Measurements from ENCODE around the gene MPI. TPM values are rescaled to one million over a fixed set of nuclear protein-coding genes. Genes with fewer than 3 reads are reported as not detected.

Gene MPI
- total and polyA plus RNA-seq, 10 of the 15 experiments (the other 5 are each of a cell fraction or from before 2014, with no cell fraction given) = 35.6 to 93.9 (median 44.1) TPM

GRCh38 chr15:74904190-74904805 is 14.5 kb downstream of the MPI start:
- POLR2A ChIA-PET = interaction anchor here (0.6 to 1.8 kb wide), 7 partner anchors 10 to 135 kb away, joined by 3 to 8 read pairs (median 4); no protein-coding TSS in a partner anchor
- SMC1A ChIA-PET (ENCODE audit: uncharacterized antibody, unreplicated experiment) = interaction anchor here (1.0 to 4.3 kb wide), 7 partner anchors 16 to 136 kb away, joined by 3 to 52 read pairs (median 4); no protein-coding TSS in a partner anchor
- Histone ChIP-seq H3K9ac (ENCODE audit: control insufficient read depth, insufficient read depth, low read length) (no peak overlapping the region), H2AFZ (ENCODE audit: control insufficient read depth, low read depth, low read length) (no peak overlapping the region), H3K27ac (ENCODE audit: control insufficient read depth, insufficient read depth) (no peak overlapping the region), H3K4me2 (ENCODE audit: control insufficient read depth, insufficient read depth) (no peak overlapping the region), H3K4me3 (no peak overlapping the region; the same call in 1 of the 2 replicates), H3K9me3 (replicated peaks; ENCODE audit: control insufficient read depth, insufficient read depth, low read length) (no peaks in the 10 kb centered on the region), H3K79me2 (ENCODE audit: control insufficient read depth, insufficient read depth, low read length) (peaks cover 15% of the 10 kb centered on the region), H3K27me3 (replicated peaks in 1 of 2; ENCODE audit: control insufficient read depth in 2 of 2, insufficient read depth in 2 of 2, low read length in 1 of 2) (no peaks in the 10 kb centered on the region), H3K36me3 (ENCODE audit: control insufficient read depth in 2 of 2, insufficient read depth in 2 of 2, low read length in 1 of 2) (peaks cover 12 to 20% of the 10 kb centered on the region in 2 experiments; a peak in 3 of 4 replicates), H3K4me1 (ENCODE audit: control insufficient read depth, insufficient read depth, low read length) (peaks cover 6% of the 10 kb centered on the region), H4K20me1 (ENCODE audit: control insufficient read depth, insufficient read depth) (no peaks in the 10 kb centered on the region)
- DNase-seq (ENCODE audit: low read depth, low spot score) (no peak), ATAC-seq (no peak), FAIRE-seq (no peak)
- RAD21 ChIA-PET (ENCODE audit: unreplicated experiment) = interaction anchor here (0.6 to 1.8 kb wide), 5 partner anchors 55 to 802 kb away, joined by 3 to 8 read pairs (median 4); partner anchors contain the start of gene ULK3
- CTCF ChIA-PET = interaction anchor here (0.5 to 8.9 kb wide), 14 partner anchors 10 to 269 kb away, joined by 3 to 129 read pairs (median 9); partner anchors contain the start of genes MPI and SCAMP2
- 98% methylated on average over 7 of the region's 7 CpGs for WGBS (ENCODE audit: insufficient coverage, insufficient replicate concordance, low lambda C conversion rate, missing lambda C conversion rate)
- in situ Hi-C loops (cut with MboI) (no loop called here), intact Hi-C loops (cut with micrococcal nuclease; ENCODE audit: unreplicated experiment) (loop anchor here (5.0 kb wide), 3 partner anchors 47 to 132 kb away; partner anchors contain the start of gene ULK3)
- BruUV-seq (replicated peaks) = no TSS peak
- TF ChIP-seq JUNB (IDR thresholded peaks at IDR 0.05) (no peak), ESRRA (IDR thresholded peaks at IDR 0.05; ENCODE audit: low read length) (no peak), SUZ12 (IDR thresholded peaks at IDR 0.05; ENCODE audit: unreplicated experiment) (no peak), MXI1 (IDR thresholded peaks at IDR 0.05; ENCODE audit: low read depth, low read length) (no peak), MAX (IDR thresholded peaks at IDR 0.05; ENCODE audit: low read depth, low read length) (no peak), NR2F1 (conservative IDR thresholded peaks at IDR 0.05) (no peak), ZZZ3 (IDR thresholded peaks at IDR 0.05; ENCODE audit: control insufficient read depth, insufficient read length, low read depth) (no peak), HCFC1 (IDR thresholded peaks at IDR 0.05; ENCODE audit: low read length) (no peak), SREBF2 (IDR thresholded peaks at IDR 0.05; ENCODE audit: low read length) (no peak)
- TF ChIP-seq, protein P1, sequence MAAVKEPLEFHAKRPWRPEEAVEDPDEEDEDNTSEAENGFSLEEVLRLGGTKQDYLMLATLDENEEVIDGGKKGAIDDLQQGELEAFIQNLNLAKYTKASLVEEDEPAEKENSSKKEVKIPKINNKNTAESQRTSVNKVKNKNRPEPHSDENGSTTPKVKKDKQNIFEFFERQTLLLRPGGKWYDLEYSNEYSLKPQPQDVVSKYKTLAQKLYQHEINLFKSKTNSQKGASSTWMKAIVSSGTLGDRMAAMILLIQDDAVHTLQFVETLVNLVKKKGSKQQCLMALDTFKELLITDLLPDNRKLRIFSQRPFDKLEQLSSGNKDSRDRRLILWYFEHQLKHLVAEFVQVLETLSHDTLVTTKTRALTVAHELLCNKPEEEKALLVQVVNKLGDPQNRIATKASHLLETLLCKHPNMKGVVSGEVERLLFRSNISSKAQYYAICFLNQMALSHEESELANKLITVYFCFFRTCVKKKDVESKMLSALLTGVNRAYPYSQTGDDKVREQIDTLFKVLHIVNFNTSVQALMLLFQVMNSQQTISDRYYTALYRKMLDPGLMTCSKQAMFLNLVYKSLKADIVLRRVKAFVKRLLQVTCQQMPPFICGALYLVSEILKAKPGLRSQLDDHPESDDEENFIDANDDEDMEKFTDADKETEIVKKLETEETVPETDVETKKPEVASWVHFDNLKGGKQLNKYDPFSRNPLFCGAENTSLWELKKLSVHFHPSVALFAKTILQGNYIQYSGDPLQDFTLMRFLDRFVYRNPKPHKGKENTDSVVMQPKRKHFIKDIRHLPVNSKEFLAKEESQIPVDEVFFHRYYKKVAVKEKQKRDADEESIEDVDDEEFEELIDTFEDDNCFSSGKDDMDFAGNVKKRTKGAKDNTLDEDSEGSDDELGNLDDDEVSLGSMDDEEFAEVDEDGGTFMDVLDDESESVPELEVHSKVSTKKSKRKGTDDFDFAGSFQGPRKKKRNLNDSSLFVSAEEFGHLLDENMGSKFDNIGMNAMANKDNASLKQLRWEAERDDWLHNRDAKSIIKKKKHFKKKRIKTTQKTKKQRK (IDR thresholded peaks at IDR 0.05; ENCODE audit: low read depth, low read length) = no peak
- TF ChIP-seq, protein P2, sequence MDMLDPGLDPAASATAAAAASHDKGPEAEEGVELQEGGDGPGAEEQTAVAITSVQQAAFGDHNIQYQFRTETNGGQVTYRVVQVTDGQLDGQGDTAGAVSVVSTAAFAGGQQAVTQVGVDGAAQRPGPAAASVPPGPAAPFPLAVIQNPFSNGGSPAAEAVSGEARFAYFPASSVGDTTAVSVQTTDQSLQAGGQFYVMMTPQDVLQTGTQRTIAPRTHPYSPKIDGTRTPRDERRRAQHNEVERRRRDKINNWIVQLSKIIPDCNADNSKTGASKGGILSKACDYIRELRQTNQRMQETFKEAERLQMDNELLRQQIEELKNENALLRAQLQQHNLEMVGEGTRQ (IDR thresholded peaks at IDR 0.05; ENCODE audit: borderline replicate concordance, low read depth, low read length) = no peak
- TF ChIP-seq, protein P3, sequence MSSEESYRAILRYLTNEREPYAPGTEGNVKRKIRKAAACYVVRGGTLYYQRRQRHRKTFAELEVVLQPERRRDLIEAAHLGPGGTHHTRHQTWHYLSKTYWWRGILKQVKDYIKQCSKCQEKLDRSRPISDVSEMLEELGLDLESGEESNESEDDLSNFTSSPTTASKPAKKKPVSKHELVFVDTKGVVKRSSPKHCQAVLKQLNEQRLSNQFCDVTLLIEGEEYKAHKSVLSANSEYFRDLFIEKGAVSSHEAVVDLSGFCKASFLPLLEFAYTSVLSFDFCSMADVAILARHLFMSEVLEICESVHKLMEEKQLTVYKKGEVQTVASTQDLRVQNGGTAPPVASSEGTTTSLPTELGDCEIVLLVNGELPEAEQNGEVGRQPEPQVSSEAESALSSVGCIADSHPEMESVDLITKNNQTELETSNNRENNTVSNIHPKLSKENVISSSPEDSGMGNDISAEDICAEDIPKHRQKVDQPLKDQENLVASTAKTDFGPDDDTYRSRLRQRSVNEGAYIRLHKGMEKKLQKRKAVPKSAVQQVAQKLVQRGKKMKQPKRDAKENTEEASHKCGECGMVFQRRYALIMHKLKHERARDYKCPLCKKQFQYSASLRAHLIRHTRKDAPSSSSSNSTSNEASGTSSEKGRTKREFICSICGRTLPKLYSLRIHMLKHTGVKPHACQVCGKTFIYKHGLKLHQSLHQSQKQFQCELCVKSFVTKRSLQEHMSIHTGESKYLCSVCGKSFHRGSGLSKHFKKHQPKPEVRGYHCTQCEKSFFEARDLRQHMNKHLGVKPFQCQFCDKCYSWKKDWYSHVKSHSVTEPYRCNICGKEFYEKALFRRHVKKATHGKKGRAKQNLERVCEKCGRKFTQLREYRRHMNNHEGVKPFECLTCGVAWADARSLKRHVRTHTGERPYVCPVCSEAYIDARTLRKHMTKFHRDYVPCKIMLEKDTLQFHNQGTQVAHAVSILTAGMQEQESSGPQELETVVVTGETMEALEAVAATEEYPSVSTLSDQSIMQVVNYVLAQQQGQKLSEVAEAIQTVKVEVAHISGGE (CRISPR knock-in tag; IDR thresholded peaks at IDR 0.05) = no peak
- TF ChIP-seq, protein P4, sequence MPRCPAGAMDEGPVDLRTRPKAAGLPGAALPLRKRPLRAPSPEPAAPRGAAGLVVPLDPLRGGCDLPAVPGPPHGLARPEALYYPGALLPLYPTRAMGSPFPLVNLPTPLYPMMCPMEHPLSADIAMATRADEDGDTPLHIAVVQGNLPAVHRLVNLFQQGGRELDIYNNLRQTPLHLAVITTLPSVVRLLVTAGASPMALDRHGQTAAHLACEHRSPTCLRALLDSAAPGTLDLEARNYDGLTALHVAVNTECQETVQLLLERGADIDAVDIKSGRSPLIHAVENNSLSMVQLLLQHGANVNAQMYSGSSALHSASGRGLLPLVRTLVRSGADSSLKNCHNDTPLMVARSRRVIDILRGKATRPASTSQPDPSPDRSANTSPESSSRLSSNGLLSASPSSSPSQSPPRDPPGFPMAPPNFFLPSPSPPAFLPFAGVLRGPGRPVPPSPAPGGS (IDR thresholded peaks at IDR 0.05; ENCODE audit: borderline replicate concordance, insufficient read depth, low read depth, low read length, poor library complexity, severe bottlenecking) = no peak

All from GM12878 (cell line).